Calu3 (cell line): Measurements from ENCODE around the gene CECR2. TPM values are rescaled to one million over a fixed set of nuclear protein-coding genes. Genes with fewer than 3 reads are reported as not detected.

ENCODE experiments used
- BruUV-seq: library from RNA; stranded (reverse); fragments of 400-500 nt; replicated peaks from 2 replicates; lab custom pipeline; 2021; lab: Mats Ljungman, UMichigan
- CTCF ChIA-PET: fragments of 300-600 bp; sonication (Branson Sonifier 250); formaldehyde crosslinking; loops from one replicate; lab custom pipeline; 2022; ENCODE audit warnings: antibody characterized with exemption; lab: Charles Lee
- DNase-seq: peaks from one replicate; pipeline ENCODE4 v3.0.0; 2022
- H3K27ac Mint-ChIP-seq: one replicate; pipeline ENCODE4 v1.8.0; 2022; ENCODE audit warnings: mixed read lengths; ENCODE audit not compliant: unreplicated experiment
- H3K27me3 Mint-ChIP-seq: one replicate; pipeline ENCODE4 v1.8.0; 2022; ENCODE audit warnings: mixed read lengths; ENCODE audit not compliant: unreplicated experiment
- H3K36me3 Mint-ChIP-seq: one replicate; pipeline ENCODE4 v1.8.0; 2022; ENCODE audit warnings: mild to moderate bottlenecking, moderate library complexity, mixed read lengths; ENCODE audit not compliant: insufficient read depth, unreplicated experiment
- H3K4me1 Mint-ChIP-seq: one replicate; pipeline ENCODE4 v1.8.0; 2022; ENCODE audit warnings: mild to moderate bottlenecking, low read depth, mixed read lengths; ENCODE audit not compliant: unreplicated experiment
- H3K4me3 Mint-ChIP-seq: one replicate; pipeline ENCODE4 v1.8.0; 2022; ENCODE audit warnings: mild to moderate bottlenecking, low read depth, moderate library complexity, mixed read lengths; ENCODE audit not compliant: unreplicated experiment
- H3K9me3 Mint-ChIP-seq: one replicate; pipeline ENCODE4 v1.8.0; 2022; ENCODE audit warnings: low read depth, mixed read lengths; ENCODE audit not compliant: unreplicated experiment
- CTCF ChIP-seq: fragments of 200-600 bp; IDR thresholded peaks from one replicate; pipeline ENCODE4 v1.8.0; 2022; ENCODE audit warnings: antibody characterized with exemption; ENCODE audit not compliant: unreplicated experiment
- intact Hi-C: fragments of 100-400 bp; cut with micrococcal nuclease; formaldehyde crosslinking; loops from one replicate; pipeline ENCODE4 v1.10.0; 2022; ENCODE audit not compliant: unreplicated experiment
- total RNA-seq: library from RNA; stranded (reverse); gene quantifications from 2 replicates; pipeline ENCODE4 v1.2.3, GENCODE V29; 2022

Gene CECR2
- total RNA-seq, 1 experiment from 2014 or later: 0.09 TPM

- no TSS peak for BruUV-seq
- Mint-ChIP-seq H3K9me3 (no peaks in the 10 kb centered on the region), H3K27me3 (no peaks in the 10 kb centered on the region), H3K27ac (no peak overlapping the region), H3K4me1 (no peaks in the 10 kb centered on the region), H3K36me3 (peaks cover 41% of the 10 kb centered on the region), H3K4me3 (no peak overlapping the region)
- intact Hi-C loops: no loop called here
- TF ChIP-seq CTCF: no peak
- DNase-seq: no peak
- CTCF ChIA-PET: no interaction called here
These were observed 219.3 kb downstream of the CECR2 start for GRCh38 chr22:17588606-17589005.

DNA sequence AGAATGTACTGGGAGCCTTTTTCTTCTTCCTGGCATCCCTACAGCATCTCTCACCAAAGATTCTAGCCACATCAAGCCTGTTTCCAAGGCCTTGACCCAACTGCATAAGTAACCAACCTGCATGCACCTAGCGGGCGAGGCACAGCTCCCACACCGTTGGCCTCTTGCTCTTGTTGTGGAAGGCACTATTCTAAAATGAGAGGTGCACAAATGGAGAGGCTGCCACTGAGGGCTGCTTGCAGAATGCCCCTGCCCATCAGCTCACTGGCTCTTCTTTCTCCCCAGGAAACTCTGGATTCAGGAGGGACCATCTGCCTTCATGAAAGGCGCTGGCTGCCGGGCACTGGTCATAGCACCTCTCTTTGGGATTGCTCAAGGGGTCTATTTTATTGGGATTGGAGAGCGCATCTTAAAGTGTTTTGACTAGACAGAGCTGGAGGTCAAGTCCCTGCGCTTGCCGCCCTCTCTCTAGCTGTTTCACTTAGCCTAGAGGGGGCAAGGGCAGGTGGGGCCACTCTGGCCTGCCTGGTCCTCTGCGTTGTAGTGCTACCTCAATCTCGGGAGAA, 220.6 kb downstream of the CECR2 start:
- no TSS peak for BruUV-seq
- no peak for DNase-seq
- no peaks in the 10 kb centered on the region for H3K4me1 Mint-ChIP-seq
- no peak overlapping the region for H3K4me3 Mint-ChIP-seq
- CTCF ChIA-PET: no interaction called here
- no peak overlapping the region for H3K27ac Mint-ChIP-seq
- H3K9me3 Mint-ChIP-seq: no peaks in the 10 kb centered on the region
- intact Hi-C loops: no loop called here
- peaks cover 48% of the 10 kb centered on the region for H3K36me3 Mint-ChIP-seq
- TF ChIP-seq CTCF: no peak
- no peaks in the 10 kb centered on the region for H3K27me3 Mint-ChIP-seq

DNA sequence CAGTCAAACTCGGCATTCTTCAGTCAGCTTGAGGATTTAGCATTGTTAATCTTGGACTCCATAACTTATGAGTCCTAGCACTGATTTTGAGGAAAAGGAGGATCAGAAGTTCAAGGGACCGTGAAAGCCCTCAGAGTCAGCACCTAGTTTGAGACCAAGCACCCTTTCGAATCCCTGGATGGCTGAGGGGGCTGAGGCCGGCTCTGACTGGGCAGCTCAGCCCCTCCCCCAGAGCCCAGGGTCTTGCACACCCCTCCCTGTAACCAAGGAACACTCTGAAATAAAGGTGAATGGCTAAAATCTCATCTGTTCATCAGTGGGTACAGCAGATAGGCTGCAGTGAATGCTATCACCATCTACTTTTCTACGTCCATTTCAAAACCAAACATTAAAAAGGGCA, 221.3 kb downstream of the CECR2 start:
- Mint-ChIP-seq H3K36me3 (peaks cover 54% of the 10 kb centered on the region), H3K27ac (no peak overlapping the region), H3K9me3 (no peaks in the 10 kb centered on the region), H3K27me3 (no peaks in the 10 kb centered on the region), H3K4me1 (no peaks in the 10 kb centered on the region), H3K4me3 (no peak overlapping the region)
- intact Hi-C loops: no loop called here
- no TSS peak for BruUV-seq
- DNase-seq: no peak
- TF ChIP-seq CTCF: no peak
- CTCF ChIA-PET: no interaction called here

DNA sequence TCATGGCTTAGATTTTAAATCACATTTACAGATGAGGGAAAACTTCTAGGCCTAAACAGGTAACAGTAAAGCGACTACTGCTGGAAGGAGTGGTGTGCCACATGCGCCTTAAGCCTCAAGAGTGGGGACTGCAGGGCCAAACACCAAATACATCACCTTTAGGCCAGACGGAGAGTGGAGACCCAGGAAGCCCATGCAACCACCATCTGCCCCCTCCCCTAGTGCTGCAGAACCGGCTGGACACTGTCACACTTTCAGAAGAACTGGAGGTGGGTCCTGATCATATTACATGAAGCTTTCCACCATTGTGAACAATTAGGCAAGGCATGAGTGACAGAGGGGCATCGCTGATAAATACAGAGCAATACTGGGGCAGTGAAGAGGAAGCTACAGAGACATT, 222.9 kb downstream of the CECR2 start:
- BruUV-seq: TSS peak; percentile 58
- no peaks in the 10 kb centered on the region for H3K9me3 Mint-ChIP-seq
- CTCF ChIA-PET: no interaction called here
- intact Hi-C loops: no loop called here
- DNase-seq: no peak
- H3K4me1 Mint-ChIP-seq: no peaks in the 10 kb centered on the region
- H3K27ac Mint-ChIP-seq: no peak overlapping the region
- no peak overlapping the region for H3K4me3 Mint-ChIP-seq
- H3K27me3 Mint-ChIP-seq: no peaks in the 10 kb centered on the region
- TF ChIP-seq CTCF: no peak
- peaks cover 65% of the 10 kb centered on the region for H3K36me3 Mint-ChIP-seq
